ENCODE measurements around the gene LAPTM5.

GRCh38 chr1:30712583-30712982 is 45.0 kb downstream of the LAPTM5 start:
- TF ChIP-seq, protein P1, sequence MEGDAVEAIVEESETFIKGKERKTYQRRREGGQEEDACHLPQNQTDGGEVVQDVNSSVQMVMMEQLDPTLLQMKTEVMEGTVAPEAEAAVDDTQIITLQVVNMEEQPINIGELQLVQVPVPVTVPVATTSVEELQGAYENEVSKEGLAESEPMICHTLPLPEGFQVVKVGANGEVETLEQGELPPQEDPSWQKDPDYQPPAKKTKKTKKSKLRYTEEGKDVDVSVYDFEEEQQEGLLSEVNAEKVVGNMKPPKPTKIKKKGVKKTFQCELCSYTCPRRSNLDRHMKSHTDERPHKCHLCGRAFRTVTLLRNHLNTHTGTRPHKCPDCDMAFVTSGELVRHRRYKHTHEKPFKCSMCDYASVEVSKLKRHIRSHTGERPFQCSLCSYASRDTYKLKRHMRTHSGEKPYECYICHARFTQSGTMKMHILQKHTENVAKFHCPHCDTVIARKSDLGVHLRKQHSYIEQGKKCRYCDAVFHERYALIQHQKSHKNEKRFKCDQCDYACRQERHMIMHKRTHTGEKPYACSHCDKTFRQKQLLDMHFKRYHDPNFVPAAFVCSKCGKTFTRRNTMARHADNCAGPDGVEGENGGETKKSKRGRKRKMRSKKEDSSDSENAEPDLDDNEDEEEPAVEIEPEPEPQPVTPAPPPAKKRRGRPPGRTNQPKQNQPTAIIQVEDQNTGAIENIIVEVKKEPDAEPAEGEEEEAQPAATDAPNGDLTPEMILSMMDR (IDR thresholded peaks at IDR 0.05): no peak
- TF ChIP-seq POLR2A (IDR thresholded peaks at IDR 0.05): no peak
